ENCODE results near the gene DHRS3. TPM values are rescaled to one million over a fixed set of nuclear protein-coding genes. Genes with fewer than 3 reads are reported as not detected.

Gene DHRS3
- total and polyA plus RNA-seq, 9 donors, result 11.4 to 29.0 (median 21.1) TPM

DNA sequence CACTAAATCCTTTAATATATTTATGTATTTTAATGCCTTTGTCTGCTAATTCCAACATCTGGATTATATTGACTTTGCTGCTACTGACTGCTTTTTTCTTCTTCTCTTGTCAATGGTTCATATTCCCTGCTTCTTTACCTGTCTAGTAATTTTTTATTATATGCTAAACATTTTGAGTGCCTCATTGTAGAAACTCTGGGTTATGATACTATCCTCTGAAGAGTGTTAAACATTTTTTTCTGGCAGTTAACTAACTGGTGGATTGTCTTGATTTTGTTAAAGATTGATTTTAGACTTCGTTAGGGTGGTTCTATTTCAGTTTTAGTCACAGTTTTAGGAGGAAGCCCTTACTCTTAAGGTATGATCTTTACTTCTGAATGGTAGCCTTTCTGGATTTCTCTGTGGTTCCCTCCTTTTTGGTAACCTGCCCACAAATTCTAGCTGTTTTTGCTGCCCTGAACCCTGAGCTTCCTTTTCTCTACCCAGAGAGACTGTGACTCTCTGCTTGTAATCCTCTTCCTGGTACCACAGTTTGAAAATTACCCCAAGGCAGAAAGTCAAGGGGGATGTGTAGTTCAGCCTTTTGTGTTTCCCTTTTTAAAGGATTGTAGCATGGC, 81.9 kb downstream of the DHRS3 start:
- Histone ChIP-seq H3K27ac (ENCODE audit: low read length) (no peak overlapping the region), H3K27me3 (ENCODE audit: control insufficient read depth, insufficient read depth, low read length) (no peaks in the 10 kb centered on the region)
- no CpG with 5 or more reads among the region's 1 CpG for WGBS (ENCODE audit: insufficient coverage)

DNA sequence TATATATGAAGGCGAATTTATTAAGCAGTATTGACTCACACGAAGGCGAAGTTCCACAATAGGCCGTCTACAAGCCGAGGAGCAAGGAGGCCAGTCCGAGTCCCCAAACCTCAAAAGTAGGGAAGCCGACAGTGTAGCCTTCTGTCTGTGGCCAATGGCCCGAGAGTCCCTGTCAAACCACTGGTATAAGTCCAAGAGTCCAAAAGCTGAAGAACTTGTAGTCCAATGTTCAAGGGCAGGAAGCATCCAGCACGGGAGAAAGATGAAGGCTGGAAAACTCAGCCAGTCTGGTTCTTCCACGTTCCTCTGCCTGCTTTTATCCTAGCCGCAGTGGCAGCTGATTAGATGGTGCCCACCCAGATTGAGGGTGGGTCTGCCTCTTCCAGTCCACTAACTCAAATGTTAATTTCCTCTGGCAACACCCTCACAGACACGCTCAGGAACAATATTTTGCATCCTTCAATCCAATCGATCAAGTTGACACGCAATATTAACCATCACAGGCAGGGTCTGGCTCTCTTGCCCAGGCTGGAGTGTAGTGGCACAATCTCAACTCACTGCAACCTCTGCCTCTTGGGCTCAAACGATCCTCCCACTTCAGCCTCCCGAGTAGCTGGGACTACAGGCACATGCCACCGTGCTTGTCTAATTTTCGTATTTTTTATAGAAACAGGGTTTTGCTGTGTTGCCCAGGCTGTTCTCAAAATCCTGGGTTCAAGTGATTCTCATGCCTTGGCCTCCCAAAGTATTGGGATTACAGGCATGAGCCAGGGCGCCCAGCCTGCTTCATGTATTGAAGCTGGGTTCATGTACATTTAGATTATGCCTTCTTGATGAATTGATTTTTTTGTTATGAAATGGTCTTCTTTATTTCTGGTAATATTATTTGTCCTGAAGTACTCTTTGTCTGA, 85.3 kb downstream of the DHRS3 start:
- H3K27me3 ChIP-seq (ENCODE audit: control insufficient read depth, insufficient read depth, low read length), result no peaks in the 10 kb centered on the region
- peaks cover 9% of the 10 kb centered on the region for H3K9me3 ChIP-seq (replicated peaks; ENCODE audit: control insufficient read depth, low read depth, low read length)
- H3K4me3 ChIP-seq (ENCODE audit: low read length), result no peak overlapping the region
- H3K27ac ChIP-seq (ENCODE audit: low read length), result no peak overlapping the region
- DNase-seq, result no peak
- no peaks in the 10 kb centered on the region for H3K4me1 ChIP-seq (ENCODE audit: control insufficient read depth, insufficient read depth, low read length)
- no peaks in the 10 kb centered on the region for H3K36me3 ChIP-seq (ENCODE audit: control insufficient read depth, insufficient read depth, low read length)
- WGBS (ENCODE audit: insufficient coverage), result 92% methylated on average over 18 of the region's 19 CpGs

More for the DNA sequence above, 81.9 kb downstream of the DHRS3 start:
- no peaks in the 10 kb centered on the region for H3K36me3 ChIP-seq (ENCODE audit: control insufficient read depth, insufficient read depth, low read length)
- DNase-seq, result no peak
- H3K4me1 ChIP-seq (ENCODE audit: control insufficient read depth, insufficient read depth, low read length), result peaks cover 20% of the 10 kb centered on the region
- no peak overlapping the region for H3K4me3 ChIP-seq (ENCODE audit: low read length)
- peaks cover 9% of the 10 kb centered on the region for H3K9me3 ChIP-seq (replicated peaks; ENCODE audit: control insufficient read depth, low read depth, low read length)

DNA sequence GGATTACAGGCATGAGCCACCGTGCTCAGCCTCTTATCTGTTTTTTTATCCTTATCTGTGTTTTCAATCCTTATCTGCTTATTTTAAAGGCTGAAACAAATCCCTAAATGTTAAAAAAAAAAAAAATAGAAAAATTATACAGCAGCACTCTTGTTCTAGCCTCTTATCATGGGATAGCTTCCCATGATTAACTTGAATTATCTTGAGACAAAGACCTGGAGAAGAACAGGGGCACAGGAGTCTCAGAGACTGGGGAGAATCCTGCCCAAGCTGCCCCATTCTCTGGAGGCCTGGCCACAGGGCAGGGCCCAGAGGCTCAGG, 86.9 kb downstream of the DHRS3 start:
- Histone ChIP-seq H3K36me3 (ENCODE audit: control insufficient read depth, insufficient read depth, low read length) (no peaks in the 10 kb centered on the region), H3K4me1 (ENCODE audit: control insufficient read depth, insufficient read depth, low read length) (no peaks in the 10 kb centered on the region), H3K9me3 (replicated peaks; ENCODE audit: control insufficient read depth, low read depth, low read length) (peaks cover 7% of the 10 kb centered on the region), H3K27ac (ENCODE audit: low read length) (no peak overlapping the region), H3K4me3 (ENCODE audit: low read length) (no peak overlapping the region), H3K27me3 (ENCODE audit: control insufficient read depth, insufficient read depth, low read length) (no peaks in the 10 kb centered on the region)
- WGBS (ENCODE audit: insufficient coverage), result no CpG with 5 or more reads among the region's 1 CpG
- DNase-seq, result no peak

GRCh38 chr1:12530462-12531178, 87.4 kb downstream of the DHRS3 start:
- H3K27me3 ChIP-seq (ENCODE audit: control insufficient read depth, insufficient read depth, low read length), result no peaks in the 10 kb centered on the region
- peaks cover 2% of the 10 kb centered on the region for H3K4me1 ChIP-seq (ENCODE audit: control insufficient read depth, insufficient read depth, low read length)
- H3K4me3 ChIP-seq (ENCODE audit: low read length), result no peak overlapping the region
- H3K9me3 ChIP-seq (replicated peaks; ENCODE audit: control insufficient read depth, low read depth, low read length), result peaks cover 3% of the 10 kb centered on the region
- WGBS (ENCODE audit: insufficient coverage), result 86% methylated on average over 1 of the region's 11 CpGs
- no peak for DNase-seq
- no peaks in the 10 kb centered on the region for H3K36me3 ChIP-seq (ENCODE audit: control insufficient read depth, insufficient read depth, low read length)
- H3K27ac ChIP-seq (ENCODE audit: low read length), result no peak overlapping the region

- no peaks in the 10 kb centered on the region for H3K27me3 ChIP-seq (ENCODE audit: control insufficient read depth, insufficient read depth, low read length)
- no CpG with 5 or more reads among the region's 3 CpGs for WGBS (ENCODE audit: insufficient coverage)
- DNase-seq, result no peak
- peaks cover 6% of the 10 kb centered on the region for H3K4me1 ChIP-seq (ENCODE audit: control insufficient read depth, insufficient read depth, low read length)
- no peak overlapping the region for H3K27ac ChIP-seq (ENCODE audit: low read length)
- H3K9me3 ChIP-seq (replicated peaks; ENCODE audit: control insufficient read depth, low read depth, low read length), result no peaks in the 10 kb centered on the region
- H3K4me3 ChIP-seq (ENCODE audit: low read length), result no peak overlapping the region
- no peaks in the 10 kb centered on the region for H3K36me3 ChIP-seq (ENCODE audit: control insufficient read depth, insufficient read depth, low read length)
Measured at GRCh38 chr1:12529640-12530174, 88.3 kb downstream of the DHRS3 start.

GRCh38 chr1:12528021-12528852, 89.8 kb downstream of the DHRS3 start:
- 81% methylated on average over 19 of the region's 24 CpGs for WGBS (ENCODE audit: insufficient coverage)
- Histone ChIP-seq H3K36me3 (ENCODE audit: control insufficient read depth, insufficient read depth, low read length) (no peaks in the 10 kb centered on the region), H3K27ac (ENCODE audit: low read length) (no peak overlapping the region), H3K27me3 (ENCODE audit: control insufficient read depth, insufficient read depth, low read length) (no peaks in the 10 kb centered on the region), H3K9me3 (replicated peaks; ENCODE audit: control insufficient read depth, low read depth, low read length) (no peaks in the 10 kb centered on the region), H3K4me1 (ENCODE audit: control insufficient read depth, insufficient read depth, low read length) (peaks cover 6% of the 10 kb centered on the region), H3K4me3 (ENCODE audit: low read length) (no peak overlapping the region)
- no peak for DNase-seq

GRCh38 chr1:12527564-12527963, 90.4 kb downstream of the DHRS3 start:
- no peak for DNase-seq
- Histone ChIP-seq H3K36me3 (ENCODE audit: control insufficient read depth, insufficient read depth, low read length) (no peaks in the 10 kb centered on the region), H3K9me3 (replicated peaks; ENCODE audit: control insufficient read depth, low read depth, low read length) (no peaks in the 10 kb centered on the region), H3K4me1 (ENCODE audit: control insufficient read depth, insufficient read depth, low read length) (peaks cover 6% of the 10 kb centered on the region), H3K4me3 (ENCODE audit: low read length) (no peak overlapping the region), H3K27ac (ENCODE audit: low read length) (no peak overlapping the region), H3K27me3 (ENCODE audit: control insufficient read depth, insufficient read depth, low read length) (no peaks in the 10 kb centered on the region)
- 89% methylated on average over 16 of the region's 16 CpGs for WGBS (ENCODE audit: insufficient coverage)

GRCh38 chr1:12525311-12526181, 92.5 kb downstream of the DHRS3 start:
- Histone ChIP-seq H3K4me1 (ENCODE audit: control insufficient read depth, insufficient read depth, low read length) (peaks cover 6% of the 10 kb centered on the region), H3K9me3 (replicated peaks; ENCODE audit: control insufficient read depth, low read depth, low read length) (no peaks in the 10 kb centered on the region), H3K36me3 (ENCODE audit: control insufficient read depth, insufficient read depth, low read length) (no peaks in the 10 kb centered on the region), H3K27me3 (ENCODE audit: control insufficient read depth, insufficient read depth, low read length) (no peaks in the 10 kb centered on the region), H3K27ac (ENCODE audit: low read length) (no peak overlapping the region), H3K4me3 (ENCODE audit: low read length) (no peak overlapping the region)
- WGBS (ENCODE audit: insufficient coverage), result 59% methylated on average over 10 of the region's 13 CpGs
- no peak for DNase-seq

- 100% methylated on average over 1 of the region's 2 CpGs for WGBS (ENCODE audit: insufficient coverage)
- Histone ChIP-seq H3K4me3 (ENCODE audit: low read length) (no peak overlapping the region), H3K27ac (ENCODE audit: low read length) (no peak overlapping the region), H3K9me3 (replicated peaks; ENCODE audit: control insufficient read depth, low read depth, low read length) (no peaks in the 10 kb centered on the region), H3K4me1 (ENCODE audit: control insufficient read depth, insufficient read depth, low read length) (peaks cover 14% of the 10 kb centered on the region), H3K27me3 (ENCODE audit: control insufficient read depth, insufficient read depth, low read length) (no peaks in the 10 kb centered on the region), H3K36me3 (ENCODE audit: control insufficient read depth, insufficient read depth, low read length) (no peaks in the 10 kb centered on the region)
- DNase-seq, result no peak
Measured at GRCh38 chr1:12524266-12524665, 93.7 kb downstream of the DHRS3 start.
